GM12878 (cell line): ENCODE results near the gene S100A4. TPM values are rescaled to one million over a fixed set of nuclear protein-coding genes. Genes with fewer than 3 reads are reported as not detected.
A peak's percentile ranks its signal among the peaks of the same experiment; 100 is the strongest.

Experiments
- ATAC-seq: fragments of 200-7000 bp; cut with Tn5 transposase; 3 replicates; pipeline ENCODE4 v1.9.1; 2020; ENCODE audit warnings: mild to moderate bottlenecking, moderate library complexity
- Bru-seq: library from RNA; stranded (reverse); fragments of 400-500 nt; gene quantifications from one replicate; lab custom pipeline; 2021; lab: Mats Ljungman, UMichigan
- BruChase-seq, 2 experiments: library from RNA; stranded (reverse); fragments of 400-500 nt; gene quantifications; one replicate each; lab custom pipeline; 2021; lab: Mats Ljungman, UMichigan
- BruUV-seq: library from RNA; stranded (reverse); fragments of 400-500 nt; replicated peaks from 2 replicates; lab custom pipeline; 2021; lab: Mats Ljungman, UMichigan
- CTCF ChIA-PET: fragments of 300-600 bp; sonication (Branson Sonifier 250); formaldehyde crosslinking; extraction: SDS; loops from one replicate; lab custom pipeline; 2021; ENCODE audit warnings: inconsistent platforms; lab: Yijun Ruan, JAX
- POLR2A ChIA-PET: fragments of 350-600 bp; formaldehyde crosslinking; extraction: SDS; loops from one replicate; lab custom pipeline; 2021; ENCODE audit warnings: inconsistent platforms; lab: Charles Lee
- RAD21 ChIA-PET: fragments of 300-600 bp; sonication (Branson Sonifier 250); formaldehyde crosslinking; loops from one replicate; lab custom pipeline; 2023; ENCODE audit warnings: antibody characterized with exemption; ENCODE audit not compliant: unreplicated experiment; lab: Charles Lee
- SMC1A ChIA-PET: fragments of 300-600 bp; sonication (Branson Sonifier 250); formaldehyde crosslinking; loops from one replicate; lab custom pipeline; 2023; ENCODE audit not compliant: unreplicated experiment, uncharacterized antibody; lab: Charles Lee
- DNase-seq: peaks from one replicate; pipeline ENCODE4 v3.0.0-alpha.2; 2011; ENCODE audit warnings: low read depth, low spot score
- FAIRE-seq: peaks from 3 replicates; lab custom pipeline; 2011; peaks lifted over from hg19 to GRCh38; lab: Jason Lieb, UNC
- H2AFZ ChIP-seq: 2 replicates; pipeline ENCODE4 v1.6.0; 2011; ENCODE audit warnings: low read depth, low read length, control low read depth; ENCODE audit not compliant: control insufficient read depth
- H3K27ac ChIP-seq: 2 replicates; pipeline ENCODE4 v1.5.1; 2011; ENCODE audit warnings: control low read depth; ENCODE audit not compliant: control insufficient read depth, insufficient read depth
- H3K27me3 ChIP-seq, 2 experiments: replicated peaks in 1 of 2; 2 replicates each; pipeline versions ENCODE4 v1.6.0 to v1.6.1; 2011; ENCODE audit warnings: low read length in 1 of 2; ENCODE audit not compliant: control insufficient read depth in 2 of 2, insufficient read depth in 2 of 2
- H3K36me3 ChIP-seq, 2 experiments: 2 replicates each; pipeline ENCODE4 v1.5.1; 2011; ENCODE audit warnings: low read length in 1 of 2; ENCODE audit not compliant: control insufficient read depth in 2 of 2, insufficient read depth in 2 of 2
- H3K4me1 ChIP-seq: 2 replicates; pipeline ENCODE4 v1.6.1; 2011; ENCODE audit warnings: mild to moderate bottlenecking, low read length, moderate library complexity, mixed read lengths; ENCODE audit not compliant: control insufficient read depth, insufficient read depth
- H3K4me2 ChIP-seq: 2 replicates; pipeline ENCODE4 v1.6.0; 2011; ENCODE audit warnings: control low read depth; ENCODE audit not compliant: control insufficient read depth, insufficient read depth
- H3K4me3 ChIP-seq: fragments of 200-600 bp; sonication (generic); 2 replicates; pipeline ENCODE4 v1.5.1; 2016
- H3K79me2 ChIP-seq: 2 replicates; pipeline ENCODE4 v1.6.0; 2011; ENCODE audit warnings: low read length; ENCODE audit not compliant: control insufficient read depth, insufficient read depth
- H3K9ac ChIP-seq: 2 replicates; pipeline ENCODE4 v1.8.0; 2011; ENCODE audit warnings: low read length, control low read depth, mixed read lengths; ENCODE audit not compliant: control insufficient read depth, insufficient read depth
- H3K9me3 ChIP-seq: replicated peaks from 3 replicates; pipeline ENCODE4 v1.5.1; 2011; ENCODE audit warnings: mild to moderate bottlenecking, low read length; ENCODE audit not compliant: control insufficient read depth, insufficient read depth
- H4K20me1 ChIP-seq: 2 replicates; pipeline ENCODE4 v1.6.0; 2011; ENCODE audit not compliant: control insufficient read depth, insufficient read depth
- BHLHE40 ChIP-seq, 2 experiments: fragments of 450-650 bp in 1 of 2; IDR thresholded peaks; 2 replicates each; pipeline ENCODE4 v1.6.1; 2011 to 2017; ENCODE audit warnings: low read depth in 2 of 2, borderline replicate concordance in 1 of 2, improper control_type of control experiment in 1 of 2, low read length in 1 of 2, mild to moderate bottlenecking in 1 of 2
- CHD1 ChIP-seq: IDR thresholded peaks from 2 replicates; pipeline ENCODE4 v1.6.1; 2012; ENCODE audit warnings: low read depth, low read length, improper control_type of control experiment
- FOXM1 ChIP-seq: IDR thresholded peaks from 2 replicates; pipeline ENCODE4 v1.6.1; 2012; ENCODE audit warnings: low read depth, mild to moderate bottlenecking, inconsistent platforms, low read length, moderate library complexity
- GATAD2B ChIP-seq: fragments of 450-650 bp; conservative IDR thresholded peaks from 2 replicates; pipeline ENCODE4 v1.6.1; 2017; ENCODE audit warnings: low read depth, mild to moderate bottlenecking, moderate library complexity
- KAT2A ChIP-seq: conservative IDR thresholded peaks from 2 replicates; pipeline ENCODE4 v1.6.1; 2011; ENCODE audit warnings: low read depth, low read length; ENCODE audit not compliant: control insufficient read depth
- NBN ChIP-seq: fragments of 450-650 bp; IDR thresholded peaks from 2 replicates; pipeline ENCODE4 v1.6.1; 2016
- POLR2AphosphoS5 ChIP-seq: IDR thresholded peaks from 2 replicates; pipeline ENCODE4 v1.6.1; 2011; ENCODE audit warnings: mild to moderate bottlenecking, low read length, inconsistent platforms
- SMAD1 ChIP-seq: fragments of 450-650 bp; IDR thresholded peaks from 2 replicates; pipeline ENCODE4 v1.6.1; 2018; ENCODE audit warnings: mild to moderate bottlenecking, low read depth; ENCODE audit not compliant: partially characterized antibody
- SRF ChIP-seq, 2 experiments: IDR thresholded peaks; 2 replicates each; pipeline ENCODE4 v1.6.1; 2011; ENCODE audit warnings: low read depth in 2 of 2, low read length in 2 of 2, mild to moderate bottlenecking in 1 of 2, moderate library complexity in 1 of 2
- ZNF207 ChIP-seq: fragments of 450-650 bp; IDR thresholded peaks from 2 replicates; pipeline ENCODE4 v1.6.1; 2014; ENCODE audit warnings: antibody characterized with exemption, mild to moderate bottlenecking, borderline replicate concordance
- WGBS: methylation state at CpG from one replicate; pipeline ENCODE4 v1.1.6; 2016; ENCODE audit warnings: low lambda C conversion rate; ENCODE audit not compliant: insufficient replicate concordance, insufficient coverage; ENCODE audit errors: missing lambda C conversion rate; 5-methylcytosine and 5-hydroxymethylcytosine counted together
- in situ Hi-C: fragments of 300-500 bp; cut with MboI; formaldehyde crosslinking; loops from 9 replicates; pipeline ENCODE4 v1.14.3; 2018; ENCODE audit warnings: mixed read lengths
- intact Hi-C: fragments of 100-400 bp; cut with micrococcal nuclease; formaldehyde crosslinking; loops from one replicate; pipeline ENCODE4 v1.14.2; 2022; ENCODE audit not compliant: unreplicated experiment
- long read RNA-seq, 2 experiments: library from polyadenylated mRNA; unstranded; transcript quantifications; one replicate each; pipeline ENCODE4 v2.0.0, GENCODE V29; 2019 to 2020
- polyA minus RNA-seq, 3 experiments: library from RNA; depleted of rRNA, polyadenylated mRNA; stranded (reverse); fragments of >200 nt; gene quantifications; 2 replicates each; pipeline ENCODE4 v1.2.3, GENCODE V29; 2011
- polyA plus RNA-seq, 11 experiments: library from polyadenylated mRNA; depleted of rRNA in 4 of 11; unstranded in 6 of 11; stranded (reverse) in 5 of 11; fragments of >200 nt; fragmentation: Nextera tagmentation in 4 of 11; fragmentation: Illumina TruSeq in 1 of 11; extraction: Ambion mirVana in 4 of 11; extraction: Trizol in 1 of 11; gene quantifications; 1 replicate in 1 of 11; 2 replicates in 10 of 11; pipeline versions ENCODE4 v1.2.1 to v1.2.3, GENCODE V29; 2011 to 2016; ENCODE audit warnings: inconsistent platforms in 2 of 11, missing spikeins in 2 of 11, low read depth in 1 of 11
- total RNA-seq, 4 experiments: library from RNA; depleted of rRNA in 3 of 4; stranded (reverse); fragments of >200 nt in 3 of 4; fragmentation: Illumina TruSeq in 1 of 4; extraction: Trizol in 1 of 4; gene quantifications; 2 replicates each; pipeline versions ENCODE4 v1.2.1 to v1.2.3, GENCODE V29; 2013 to 2021
- TF ChIP-seq, protein P1 (sequence below): fragments of 450-650 bp; formaldehyde crosslinking; IDR thresholded peaks from 2 replicates; pipeline ENCODE4 v1.4.0; 2020; ENCODE audit warnings: mild to moderate bottlenecking, moderate library complexity
- TF ChIP-seq, protein P2 (sequence below): IDR thresholded peaks from 2 replicates; pipeline ENCODE4 v1.6.1; 2011; ENCODE audit warnings: low read depth, low read length, improper control_type of control experiment, borderline replicate concordance

S100A4 gene
- total RNA-seq (2013; cell fraction: nucleolus; rRNA removed) = 3.0 and 3.6 TPM in 2 replicates
- total RNA-seq (2014; rRNA removed) (19.9 and 25.9 TPM in 2 replicates), total RNA-seq (2014; rRNA removed; fragmentation: Illumina TruSeq; extraction: Trizol) (26.2 and 30.4 TPM in 2 replicates), total RNA-seq (2021) (29.5 and 34.0 TPM in 2 replicates), polyA plus RNA-seq (2011; rRNA removed) (10.3 and 14.2 TPM in 2 replicates), polyA plus RNA-seq (2014; fragmentation: Illumina TruSeq; extraction: Trizol) (26.2 and 28.4 TPM in 2 replicates), polyA plus RNA-seq (2014; fragmentation: Nextera tagmentation; extraction: Ambion mirVana) (100 to 1,000 TPM in 1 of 2 experiments, 10 to 100 TPM in 1; 73.9 to 104 TPM), polyA plus RNA-seq (2014; rRNA removed) (43.8 and 45.8 TPM in 2 replicates), polyA plus RNA-seq (2016; fragmentation: Nextera tagmentation; extraction: Ambion mirVana) (1 to 10 TPM; 4.3 to 9.9 TPM), polyA minus RNA-seq (2011; rRNA and poly(A)+ RNA removed) (2.9 and 9.0 TPM in 2 replicates), Bru-seq, nascent RNA (percentile 58 among the genes with signal in this experiment), BruChase-seq, experiment 1, labeled RNA remaining after a 6-hour chase (percentile 62 among the genes with signal in this experiment), BruChase-seq, experiment 2, labeled RNA remaining after a 2-hour chase (percentile 56 among the genes with signal in this experiment)
- 13.4 TPM for polyA plus RNA-seq (2011; ENCODE audit: low read depth)
- polyA plus RNA-seq (2011; cell fraction: cytosol; rRNA removed) = 15.2 and 20.3 TPM in 2 replicates
- polyA plus RNA-seq (2011; cell fraction: nucleus; rRNA removed) = 6.0 and 9.9 TPM in 2 replicates
- 7.0 and 13.3 TPM in 2 replicates for polyA plus RNA-seq (2012)
- 9.4 and 9.9 TPM in 2 replicates for polyA minus RNA-seq (2011; cell fraction: cytosol; rRNA and poly(A)+ RNA removed)
- polyA minus RNA-seq (2011; cell fraction: nucleus; rRNA and poly(A)+ RNA removed) = 1.5 and 1.7 TPM in 2 replicates
- long read RNA-seq, experiment 1, partial matches to known transcripts = 0 of 3 reads
- long read RNA-seq, experiment 1, other reads (novel, unspliced or antisense) = 0 of 3 reads
- long read RNA-seq, experiment 2, transcript S100A4-204 (3 exons, 600 nt) = major isoform, 35 of 36 reads
- long read RNA-seq, experiment 2, partial matches to known transcripts = 0 of 36 reads
- long read RNA-seq, experiment 2, other reads (novel, unspliced or antisense) = 0 of 36 reads

DNA sequence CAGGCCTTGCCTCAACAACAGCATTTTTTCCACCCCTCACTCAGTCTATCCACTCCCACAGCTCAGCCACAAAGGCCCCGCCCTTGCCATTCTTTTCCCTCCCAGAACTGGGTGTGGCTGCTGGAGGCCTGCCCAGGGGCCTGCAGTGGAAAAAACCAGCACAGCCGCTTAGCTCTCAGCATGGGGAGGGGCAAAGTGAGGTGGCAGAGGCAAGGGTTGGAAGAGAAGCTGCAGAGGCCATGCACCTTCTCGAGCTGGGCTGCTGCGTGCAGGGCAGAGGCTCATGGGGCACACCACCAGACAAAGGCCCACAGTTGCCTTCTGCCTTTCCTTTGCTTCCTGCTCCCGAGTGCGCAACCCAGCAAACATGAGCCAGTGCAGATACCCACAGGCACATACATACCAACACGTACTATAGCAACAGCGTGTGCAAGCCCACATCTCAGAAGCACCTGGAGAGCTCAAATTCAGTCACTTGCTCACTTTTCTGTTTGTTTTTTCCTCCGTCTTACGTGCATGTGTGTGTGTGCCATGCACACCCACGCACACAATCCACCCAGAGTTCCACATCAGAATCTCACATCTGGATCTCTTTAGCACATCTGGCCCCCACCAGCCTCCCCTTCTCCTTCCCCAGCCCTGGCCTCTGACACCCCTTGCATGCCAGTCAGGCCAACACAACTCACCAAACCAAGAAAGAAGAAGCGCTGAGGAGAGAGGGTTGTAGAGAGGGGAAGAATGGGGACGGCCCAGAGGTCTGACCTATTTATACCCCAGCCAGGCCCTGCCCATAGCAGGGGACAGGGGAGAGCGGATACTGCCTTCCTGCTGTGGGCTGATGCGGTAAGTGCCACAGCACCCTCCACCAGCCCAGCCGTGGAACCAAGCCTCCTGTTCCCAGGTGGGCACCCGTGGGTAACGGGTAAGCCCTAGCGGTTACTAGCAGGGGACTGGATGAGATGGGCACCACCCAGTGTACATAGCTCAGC, at the start of gene S100A4:
Gene S100A4 (minus strand): TSS at position 740 of the 989 bp plus-strand sequence. CDS start 1,012 bp downstream, outside the sequence.
- H3K36me3 ChIP-seq = no peaks in the 10 kb centered on the region
- ChIA-PET CTCF (interaction anchor here (0.6 to 4.3 kb wide), 13 partner anchors 8 to 193 kb away, joined by 3 to 46 read pairs (median 4); partner anchors contain the start of genes S100A2 and S100A6), POLR2A (interaction anchor here (0.5 to 4.1 kb wide), 9 partner anchors 8 to 89 kb away, joined by 3 to 34 read pairs (median 4); partner anchors contain the start of genes S100A2 and S100A6), SMC1A (interaction anchor here (0.7 to 3.4 kb wide), 11 partner anchors 8 to 203 kb away, joined by 3 to 18 read pairs (median 5); partner anchors contain the start of gene S100A6), RAD21 (interaction anchor here (0.7 to 3.5 kb wide), 8 partner anchors 11 to 114 kb away, joined by 3 to 38 read pairs (median 4); partner anchors contain the start of genes CHTOP, S100A2 and S100A6)
- peak within 1 kb of the TSS; percentile 69 for H3K4me2 ChIP-seq
- no peaks in the 10 kb centered on the region for H3K27me3 ChIP-seq
- in situ Hi-C loops = no loop called here
- no peaks in the 10 kb centered on the region for H4K20me1 ChIP-seq
- H3K9ac ChIP-seq = 0 out of 2 replicates have a peak within 1 kb of the TSS, but pooled peaks have one; percentile 8
- no peaks in the 10 kb centered on the region for H3K79me2 ChIP-seq
- peak; percentile 65 for FAIRE-seq
- H3K9me3 ChIP-seq = no peaks in the 10 kb centered on the region
- peaks cover 25% of the 10 kb centered on the region for H3K4me1 ChIP-seq
- H2AFZ ChIP-seq = peak within 1 kb of the TSS; percentile 71
- BruUV-seq = no TSS peak
- ATAC-seq = peak; percentile 85
- DNase-seq = peak; percentile 46
- 24% methylated on average over 19 of the region's 19 CpGs for WGBS
- no peak within 1 kb of the TSS for H3K27ac ChIP-seq
- H3K4me3 ChIP-seq = no peak within 1 kb of the TSS
- intact Hi-C loops = no loop called here
- TF ChIP-seq KAT2A (no peak), NBN (0 out of 2 replicates have a peak, but pooled peaks have one; percentile 19), CHD1 (no peak), SRF (IDR thresholded peaks at IDR 0.05; ENCODE audit: low read depth in 2 of 2, low read length in 2 of 2) (no peak), GATAD2B (peak; percentile 62), ZNF207 (no peak), SMAD1 (no peak), POLR2AphosphoS5 (no peak), FOXM1 (no peak), BHLHE40 (IDR thresholded peaks at IDR 0.05; ENCODE audit: borderline replicate concordance in 1 of 2, low read depth in 2 of 2, low read length in 1 of 2) (peak in 1 of 2 experiments; percentile 47; a peak in 1 of 4 replicates)
- TF ChIP-seq, protein P1, sequence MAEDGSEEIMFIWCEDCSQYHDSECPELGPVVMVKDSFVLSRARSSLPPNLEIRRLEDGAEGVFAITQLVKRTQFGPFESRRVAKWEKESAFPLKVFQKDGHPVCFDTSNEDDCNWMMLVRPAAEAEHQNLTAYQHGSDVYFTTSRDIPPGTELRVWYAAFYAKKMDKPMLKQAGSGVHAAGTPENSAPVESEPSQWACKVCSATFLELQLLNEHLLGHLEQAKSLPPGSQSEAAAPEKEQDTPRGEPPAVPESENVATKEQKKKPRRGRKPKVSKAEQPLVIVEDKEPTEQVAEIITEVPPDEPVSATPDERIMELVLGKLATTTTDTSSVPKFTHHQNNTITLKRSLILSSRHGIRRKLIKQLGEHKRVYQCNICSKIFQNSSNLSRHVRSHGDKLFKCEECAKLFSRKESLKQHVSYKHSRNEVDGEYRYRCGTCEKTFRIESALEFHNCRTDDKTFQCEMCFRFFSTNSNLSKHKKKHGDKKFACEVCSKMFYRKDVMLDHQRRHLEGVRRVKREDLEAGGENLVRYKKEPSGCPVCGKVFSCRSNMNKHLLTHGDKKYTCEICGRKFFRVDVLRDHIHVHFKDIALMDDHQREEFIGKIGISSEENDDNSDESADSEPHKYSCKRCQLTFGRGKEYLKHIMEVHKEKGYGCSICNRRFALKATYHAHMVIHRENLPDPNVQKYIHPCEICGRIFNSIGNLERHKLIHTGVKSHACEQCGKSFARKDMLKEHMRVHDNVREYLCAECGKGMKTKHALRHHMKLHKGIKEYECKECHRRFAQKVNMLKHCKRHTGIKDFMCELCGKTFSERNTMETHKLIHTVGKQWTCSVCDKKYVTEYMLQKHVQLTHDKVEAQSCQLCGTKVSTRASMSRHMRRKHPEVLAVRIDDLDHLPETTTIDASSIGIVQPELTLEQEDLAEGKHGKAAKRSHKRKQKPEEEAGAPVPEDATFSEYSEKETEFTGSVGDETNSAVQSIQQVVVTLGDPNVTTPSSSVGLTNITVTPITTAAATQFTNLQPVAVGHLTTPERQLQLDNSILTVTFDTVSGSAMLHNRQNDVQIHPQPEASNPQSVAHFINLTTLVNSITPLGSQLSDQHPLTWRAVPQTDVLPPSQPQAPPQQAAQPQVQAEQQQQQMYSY = no peak
- TF ChIP-seq, protein P2, sequence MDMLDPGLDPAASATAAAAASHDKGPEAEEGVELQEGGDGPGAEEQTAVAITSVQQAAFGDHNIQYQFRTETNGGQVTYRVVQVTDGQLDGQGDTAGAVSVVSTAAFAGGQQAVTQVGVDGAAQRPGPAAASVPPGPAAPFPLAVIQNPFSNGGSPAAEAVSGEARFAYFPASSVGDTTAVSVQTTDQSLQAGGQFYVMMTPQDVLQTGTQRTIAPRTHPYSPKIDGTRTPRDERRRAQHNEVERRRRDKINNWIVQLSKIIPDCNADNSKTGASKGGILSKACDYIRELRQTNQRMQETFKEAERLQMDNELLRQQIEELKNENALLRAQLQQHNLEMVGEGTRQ = no peak
